Kidney (tissue), 14 donors: ENCODE results near the gene URB1. TPM values are rescaled to one million over a fixed set of nuclear protein-coding genes. Genes with fewer than 3 reads are reported as not detected.
A peak's percentile ranks its signal among the peaks of the same experiment; 100 is the strongest.

Source experiments
- DNase-seq, 5 donors: peaks; one replicate each; pipeline ENCODE4 v3.0.0-alpha.2; 2013 to 2020
- FAIRE-seq: peaks from 2 replicates; lab custom pipeline; 2012; peaks lifted over from hg19 to GRCh38; lab: Jason Lieb, UNC
- H3K27ac ChIP-seq, 2 donors: one replicate each; pipeline ENCODE4 v1.7.0; 2013; ENCODE audit warnings: low read depth in 2 of 2, low read length in 2 of 2, inconsistent platforms in 1 of 2
- H3K27me3 ChIP-seq: one replicate; pipeline ENCODE4 v1.7.1; 2013; ENCODE audit warnings: low read length, inconsistent platforms; ENCODE audit not compliant: control insufficient read depth, insufficient read depth
- H3K36me3 ChIP-seq, 3 donors: one replicate each; pipeline versions ENCODE4 v1.7.0 to v1.7.1; 2013; ENCODE audit warnings: low read length in 3 of 3, control low read depth in 1 of 3, inconsistent platforms in 1 of 3; ENCODE audit not compliant: insufficient read depth in 3 of 3, control insufficient read depth in 2 of 3
- H3K4me1 ChIP-seq, 3 donors: one replicate each; pipeline versions ENCODE4 v1.7.0 to v1.7.1; 2013; ENCODE audit warnings: low read length in 3 of 3, inconsistent platforms in 1 of 3, low read depth in 1 of 3; ENCODE audit not compliant: control insufficient read depth in 2 of 3, insufficient read depth in 2 of 3
- H3K4me3 ChIP-seq, 3 donors: one replicate each; pipeline versions ENCODE4 v1.7.0 to v1.8.1; 2013; ENCODE audit warnings: low read length in 3 of 3, control low read depth in 1 of 3, inconsistent platforms in 1 of 3
- H3K9ac ChIP-seq, 3 donors: one replicate each; pipeline versions ENCODE4 v1.7.0 to v1.7.1; 2013; ENCODE audit warnings: low read length in 3 of 3, control low read depth in 1 of 3, inconsistent platforms in 1 of 3
- H3K9me3 ChIP-seq, 3 donors: one replicate each; pipeline versions ENCODE4 v1.7.0 to v1.7.1; 2013; ENCODE audit warnings: low read length in 3 of 3, control low read depth in 1 of 3, inconsistent platforms in 1 of 3; ENCODE audit not compliant: control insufficient read depth in 2 of 3, insufficient read depth in 1 of 3
- intact Hi-C: fragments of 100-400 bp; cut with DNase I; formaldehyde crosslinking; loops from one replicate; pipeline ENCODE4 v1.11.1; 2022
- polyA plus RNA-seq: library from polyadenylated mRNA; stranded (reverse); fragments of 350-450 nt; fragmentation: Illumina TruSeq; extraction: RNeasy Lipid Tissue Mini Kit (QIAGEN cat#74804); gene quantifications from one replicate; pipeline ENCODE4 v1.2.3, GENCODE V29; 2014; ENCODE audit warnings: low read depth, low replicate concordance; ENCODE audit not compliant: insufficient read depth
- total RNA-seq: library from RNA; stranded (reverse); fragmentation: NEBNext Ultra II Directional; extraction: Animal tissue kit (Norgen Biotek cat#: 25700); gene quantifications from one replicate; pipeline ENCODE4 v1.2.1, GENCODE V29; 2021
- TF ChIP-seq, protein P1 (sequence below): IDR thresholded peaks from 3 replicates; pipeline ENCODE4 v1.5.1; 2012; ENCODE audit warnings: mild to moderate bottlenecking, moderate library complexity, borderline replicate concordance; ENCODE audit not compliant: insufficient read depth; ENCODE audit errors: extremely low read depth
- donor health status: control.
- donor health status: control.
- donor health status: control.
- donor health status: control.
- donor health status: control.
- donor health status: DM: yes; HTN: yes; CAD: no.
- donor health status: Normal renal cell carcinoma (clear cell type).

Gene URB1
- total and polyA plus RNA-seq, 2 donors from 2014 or later = 1.7 to 15.0 TPM

DNA sequence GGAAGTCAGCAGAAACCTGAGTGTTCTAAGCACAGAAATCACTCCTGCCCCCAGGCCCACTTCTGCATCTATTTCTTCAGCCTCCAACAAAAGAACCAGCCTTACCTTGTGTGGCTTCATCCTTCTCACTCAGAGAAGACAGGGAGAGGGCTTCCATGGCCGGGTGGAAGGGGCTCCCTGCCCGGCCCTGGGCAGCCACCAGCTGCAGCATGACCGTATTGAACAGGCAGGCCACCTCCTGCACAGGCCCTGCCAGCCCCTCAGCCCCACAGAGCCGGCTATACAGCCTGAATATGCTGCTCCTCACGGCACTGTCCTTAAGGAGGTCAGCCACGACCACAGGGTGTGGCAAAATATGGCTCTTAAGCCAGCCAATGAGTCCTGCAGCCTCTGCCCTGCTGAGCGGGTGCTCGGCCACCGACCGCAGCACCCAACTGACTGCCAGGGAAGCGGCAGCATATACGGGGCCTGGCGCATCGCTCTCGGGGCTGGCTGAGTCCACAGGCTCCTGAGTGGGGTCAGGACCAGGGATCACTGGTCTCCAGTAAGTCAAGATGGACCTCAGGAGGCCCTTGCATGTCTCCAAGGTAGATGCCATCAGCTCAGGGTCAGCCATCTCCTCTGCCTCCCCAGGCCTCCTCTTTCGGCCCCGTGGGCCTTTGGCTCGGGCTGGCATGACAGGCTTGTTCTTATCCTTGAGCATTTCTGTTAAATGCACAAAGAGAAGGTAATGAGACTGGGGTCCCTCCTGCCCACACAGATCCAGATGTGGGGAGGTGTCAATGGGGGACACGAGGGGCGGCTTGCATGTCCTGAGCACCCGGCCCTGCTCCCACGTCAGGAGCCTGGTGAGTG, 76.2 kb downstream of the URB1 start:
- no peaks in the 10 kb centered on the region for H3K27me3 ChIP-seq
- FAIRE-seq (no peak), DNase-seq (no peak)
- no peak overlapping the region for H3K27ac ChIP-seq
- H3K4me1 ChIP-seq = peaks cover 0 to 2% (median 0%) of the 10 kb centered on the region in 3 donors
- intact Hi-C loops = no loop called here
- H3K4me3 ChIP-seq = no peak overlapping the region
- no peak overlapping the region for H3K9ac ChIP-seq
- no peaks in the 10 kb centered on the region for H3K9me3 ChIP-seq
- TF ChIP-seq, protein P1, sequence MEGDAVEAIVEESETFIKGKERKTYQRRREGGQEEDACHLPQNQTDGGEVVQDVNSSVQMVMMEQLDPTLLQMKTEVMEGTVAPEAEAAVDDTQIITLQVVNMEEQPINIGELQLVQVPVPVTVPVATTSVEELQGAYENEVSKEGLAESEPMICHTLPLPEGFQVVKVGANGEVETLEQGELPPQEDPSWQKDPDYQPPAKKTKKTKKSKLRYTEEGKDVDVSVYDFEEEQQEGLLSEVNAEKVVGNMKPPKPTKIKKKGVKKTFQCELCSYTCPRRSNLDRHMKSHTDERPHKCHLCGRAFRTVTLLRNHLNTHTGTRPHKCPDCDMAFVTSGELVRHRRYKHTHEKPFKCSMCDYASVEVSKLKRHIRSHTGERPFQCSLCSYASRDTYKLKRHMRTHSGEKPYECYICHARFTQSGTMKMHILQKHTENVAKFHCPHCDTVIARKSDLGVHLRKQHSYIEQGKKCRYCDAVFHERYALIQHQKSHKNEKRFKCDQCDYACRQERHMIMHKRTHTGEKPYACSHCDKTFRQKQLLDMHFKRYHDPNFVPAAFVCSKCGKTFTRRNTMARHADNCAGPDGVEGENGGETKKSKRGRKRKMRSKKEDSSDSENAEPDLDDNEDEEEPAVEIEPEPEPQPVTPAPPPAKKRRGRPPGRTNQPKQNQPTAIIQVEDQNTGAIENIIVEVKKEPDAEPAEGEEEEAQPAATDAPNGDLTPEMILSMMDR = no peak
- peaks cover 2 to 49% (median 7%) of the 10 kb centered on the region in 3 donors for H3K36me3 ChIP-seq

DNA sequence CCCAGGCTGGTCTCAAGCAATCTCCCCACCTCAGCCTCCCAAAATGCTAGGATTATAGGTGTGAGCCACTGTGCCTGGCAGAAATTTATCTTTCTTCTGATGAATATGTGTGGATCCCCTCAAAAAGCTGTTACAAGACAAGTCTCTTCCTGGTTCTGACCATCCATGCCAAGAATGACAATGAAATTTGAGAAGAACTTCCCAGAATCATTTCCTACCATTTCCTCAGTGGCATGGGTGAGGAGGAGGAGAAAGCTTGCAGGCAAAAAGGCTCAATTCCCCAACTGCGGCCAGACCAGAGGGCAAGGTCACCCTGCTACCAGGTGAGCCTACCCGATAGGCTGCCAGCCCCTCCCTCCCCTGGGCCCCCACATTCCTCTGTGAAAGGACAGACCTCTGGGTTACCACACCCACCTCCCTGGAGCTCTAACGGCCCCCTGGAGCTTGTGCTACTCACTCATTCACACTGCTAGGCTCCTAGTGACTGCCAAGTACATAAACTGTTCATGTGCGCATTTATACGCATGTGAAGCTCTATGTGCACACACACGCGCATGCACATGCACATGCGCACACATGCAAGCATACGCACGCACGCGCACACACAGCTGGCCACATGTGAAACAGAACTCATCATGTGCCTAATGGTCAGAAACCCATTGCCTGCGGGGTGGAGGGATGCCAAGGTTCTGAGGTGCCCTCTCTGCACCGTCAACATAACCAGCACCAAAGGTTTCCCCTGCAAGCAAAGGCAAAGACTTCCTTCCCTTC, 77.1 kb downstream of the URB1 start:
- Histone ChIP-seq H3K27me3 (no peaks in the 10 kb centered on the region), H3K4me1 (peaks cover 0 to 2% (median 0%) of the 10 kb centered on the region in 3 donors), H3K4me3 (no peak overlapping the region), H3K9me3 (no peaks in the 10 kb centered on the region), H3K27ac (no peak overlapping the region), H3K9ac (no peak overlapping the region), H3K36me3 (peaks cover 2 to 49% (median 7%) of the 10 kb centered on the region in 3 donors)
- FAIRE-seq (no peak), DNase-seq (peak in 1 of 5 donors; percentile 19)
- TF ChIP-seq, protein P1 = no peak
- intact Hi-C loops = no loop called here

DNA sequence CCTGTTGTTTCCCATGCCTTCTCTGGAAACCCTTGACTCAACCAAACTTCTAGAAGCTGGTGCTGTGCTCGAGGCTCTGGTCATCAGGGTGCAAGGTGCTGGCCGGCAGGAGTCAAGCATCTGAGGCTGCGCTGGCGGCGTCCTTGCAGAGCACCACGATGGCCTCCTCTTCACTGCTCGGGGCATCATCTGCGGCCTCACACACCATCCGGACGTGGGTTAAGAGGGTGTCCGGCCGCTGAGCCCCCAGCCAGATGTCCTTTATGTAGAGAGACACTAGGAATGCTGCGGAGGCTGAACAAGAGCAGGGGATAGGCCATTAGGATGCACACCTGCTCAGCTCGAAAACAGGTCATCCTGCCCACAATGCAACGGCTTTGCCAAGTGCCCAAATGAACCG, 78.0 kb downstream of the URB1 start:
- Histone ChIP-seq H3K36me3 (peaks cover 2 to 43% (median 2%) of the 10 kb centered on the region in 3 donors), H3K9ac (no peak overlapping the region), H3K4me1 (no peaks in the 10 kb centered on the region), H3K9me3 (no peaks in the 10 kb centered on the region), H3K27ac (no peak overlapping the region), H3K4me3 (no peak overlapping the region), H3K27me3 (no peaks in the 10 kb centered on the region)
- DNase-seq (no peak), FAIRE-seq (no peak)
- intact Hi-C loops = no loop called here
- TF ChIP-seq, protein P1 = no peak
